Ectodermal cell (in vitro differentiated cells): Measurements from ENCODE around the gene DNM3.

Source experiments
- H3K27ac ChIP-seq: 2 replicates; pipeline ENCODE4 v1.7.0; 2013; ENCODE audit warnings: mild to moderate bottlenecking, low read depth, low read length; ENCODE audit not compliant: insufficient read depth, poor library complexity, severe bottlenecking
- H3K27me3 ChIP-seq: 2 replicates; pipeline ENCODE4 v1.7.0; 2013; ENCODE audit warnings: mild to moderate bottlenecking, low read length; ENCODE audit not compliant: insufficient read depth, control insufficient read depth, poor library complexity, severe bottlenecking
- H3K36me3 ChIP-seq: one replicate; pipeline ENCODE4 v1.7.0; 2013; ENCODE audit warnings: low read length; ENCODE audit not compliant: control insufficient read depth, insufficient read depth
- H3K4me1 ChIP-seq: one replicate; pipeline ENCODE4 v1.7.0; 2013; ENCODE audit warnings: low read length; ENCODE audit not compliant: control insufficient read depth, insufficient read depth
- H3K4me3 ChIP-seq: 2 replicates; pipeline ENCODE4 v1.7.0; 2013; ENCODE audit warnings: low read depth, low read length, control low read depth; ENCODE audit not compliant: insufficient read depth
- H3K9me3 ChIP-seq: 2 replicates; pipeline ENCODE4 v1.7.0; 2013; ENCODE audit warnings: mild to moderate bottlenecking, low read length, moderate library complexity; ENCODE audit not compliant: control insufficient read depth
- WGBS, 2 experiments: methylation state at CpG; one replicate each; pipeline ENCODE4 v1.1.7; 2013; ENCODE audit warnings: missing lambda C conversion rate in 2 of 2; 5-methylcytosine and 5-hydroxymethylcytosine counted together

Gene DNM3

GRCh38 chr1:172308142-172308541 lies 466.8 kb downstream of the DNM3 start:
- WGBS, 2 experiments, result 100% methylated on average over 1 of the region's 2 CpGs
- Histone ChIP-seq H3K36me3 (no peaks in the 10 kb centered on the region), H3K4me1 (no peaks in the 10 kb centered on the region), H3K9me3 (no peaks in the 10 kb centered on the region), H3K4me3 (no peak overlapping the region), H3K27ac (no peak overlapping the region), H3K27me3 (no peaks in the 10 kb centered on the region)

GRCh38 chr1:172308577-172308976 lies 467.3 kb downstream of the DNM3 start:
- Histone ChIP-seq H3K4me1 (no peaks in the 10 kb centered on the region), H3K36me3 (no peaks in the 10 kb centered on the region), H3K9me3 (no peaks in the 10 kb centered on the region), H3K27ac (no peak overlapping the region), H3K27me3 (no peaks in the 10 kb centered on the region), H3K4me3 (no peak overlapping the region)
- WGBS, 2 experiments, result 69 to 94% methylated on average over 2 to 3 of the region's 4 CpGs

GRCh38 chr1:172320733-172321132 lies 479.4 kb downstream of the DNM3 start:
- no peaks in the 10 kb centered on the region for H3K36me3 ChIP-seq
- H3K4me3 ChIP-seq, result no peak overlapping the region
- no peak overlapping the region for H3K27ac ChIP-seq
- H3K4me1 ChIP-seq, result no peaks in the 10 kb centered on the region
- WGBS, 2 experiments, result 94 to 98% methylated on average over 6 of the region's 6 CpGs
- no peaks in the 10 kb centered on the region for H3K27me3 ChIP-seq
- no peaks in the 10 kb centered on the region for H3K9me3 ChIP-seq

GRCh38 chr1:172321451-172321850 lies 480.2 kb downstream of the DNM3 start:
- no peak overlapping the region for H3K27ac ChIP-seq
- H3K4me3 ChIP-seq, result no peak overlapping the region
- no peaks in the 10 kb centered on the region for H3K4me1 ChIP-seq
- H3K36me3 ChIP-seq, result no peaks in the 10 kb centered on the region
- no peaks in the 10 kb centered on the region for H3K27me3 ChIP-seq
- no peaks in the 10 kb centered on the region for H3K9me3 ChIP-seq
- 83 to 87% methylated on average over 3 to 4 of the region's 4 CpGs for WGBS, 2 experiments

- H3K27me3 ChIP-seq, result no peaks in the 10 kb centered on the region
- H3K4me3 ChIP-seq, result no peak overlapping the region
- H3K36me3 ChIP-seq, result no peaks in the 10 kb centered on the region
- no peaks in the 10 kb centered on the region for H3K9me3 ChIP-seq
- 91 to 95% methylated on average over 13 of the region's 13 CpGs for WGBS, 2 experiments
- no peaks in the 10 kb centered on the region for H3K4me1 ChIP-seq
- H3K27ac ChIP-seq, result no peak overlapping the region
These were observed 481.1 kb downstream of the DNM3 start for GRCh38 chr1:172322219-172323061.

GRCh38 chr1:172323686-172324085 lies 482.4 kb downstream of the DNM3 start:
- Histone ChIP-seq H3K36me3 (no peaks in the 10 kb centered on the region), H3K4me3 (no peak overlapping the region)
- WGBS, 2 experiments, result 89 to 95% methylated on average over 1 of the region's 1 CpG

GRCh38 chr1:172324086-172324485 lies 482.8 kb downstream of the DNM3 start:
- H3K4me1 ChIP-seq, result no peaks in the 10 kb centered on the region
- no peaks in the 10 kb centered on the region for H3K27me3 ChIP-seq
- no peak overlapping the region for H3K4me3 ChIP-seq
- no peaks in the 10 kb centered on the region for H3K9me3 ChIP-seq
- WGBS, 2 experiments, result 40 to 88% methylated on average over 1 to 5 of the region's 5 CpGs
- no peaks in the 10 kb centered on the region for H3K36me3 ChIP-seq
- H3K27ac ChIP-seq, result no peak overlapping the region

More at GRCh38 chr1:172323686-172324085, 482.4 kb downstream of the DNM3 start:
- Histone ChIP-seq H3K27ac (no peak overlapping the region), H3K9me3 (no peaks in the 10 kb centered on the region), H3K4me1 (no peaks in the 10 kb centered on the region), H3K27me3 (no peaks in the 10 kb centered on the region)

- H3K9me3 ChIP-seq, result no peaks in the 10 kb centered on the region
- H3K27me3 ChIP-seq, result no peaks in the 10 kb centered on the region
- H3K36me3 ChIP-seq, result no peaks in the 10 kb centered on the region
- no peak overlapping the region for H3K4me3 ChIP-seq
- 100% methylated on average over 1 of the region's 1 CpG for WGBS, 2 experiments
- H3K4me1 ChIP-seq, result no peaks in the 10 kb centered on the region
- H3K27ac ChIP-seq, result no peak overlapping the region
These were observed 483.5 kb downstream of the DNM3 start for GRCh38 chr1:172324761-172325160.

- Histone ChIP-seq H3K4me1 (no peaks in the 10 kb centered on the region), H3K36me3 (no peaks in the 10 kb centered on the region), H3K4me3 (no peak overlapping the region), H3K9me3 (no peaks in the 10 kb centered on the region), H3K27me3 (no peaks in the 10 kb centered on the region), H3K27ac (no peak overlapping the region)
- whole genome bisulfite sequencing, 2 experiments, result 85 to 94% methylated on average over 2 of the region's 2 CpGs
These were observed 484.2 kb downstream of the DNM3 start for GRCh38 chr1:172325531-172325930.

- no peak overlapping the region for H3K27ac ChIP-seq
- no peaks in the 10 kb centered on the region for H3K9me3 ChIP-seq
- H3K4me3 ChIP-seq, result no peak overlapping the region
- H3K4me1 ChIP-seq, result no peaks in the 10 kb centered on the region
- no peaks in the 10 kb centered on the region for H3K27me3 ChIP-seq
- no peaks in the 10 kb centered on the region for H3K36me3 ChIP-seq
- WGBS, 2 experiments, result 94 to 100% methylated on average over 2 of the region's 2 CpGs
These were observed 484.8 kb downstream of the DNM3 start for GRCh38 chr1:172326136-172326535.
